Lung (tissue), 12 donors: Measurements from ENCODE around the gene VPS50. TPM values are rescaled to one million over a fixed set of nuclear protein-coding genes. Genes with fewer than 3 reads are reported as not detected.

ENCODE experiments used
- ATAC-seq: fragments of 200-7000 bp; cut with Tn5 transposase; one replicate; pipeline ENCODE4 v1.9.1; 2020; ENCODE audit warnings: moderate number of reproducible peaks; ENCODE audit not compliant: insufficient read depth, low FRiP score
- DNase-seq, 3 donors: peaks; one replicate each; pipeline ENCODE4 v3.0.0-alpha.2; 2013 to 2017
- H3K27ac ChIP-seq, 2 donors: one replicate each; pipeline ENCODE4 v1.5.1; 2013; ENCODE audit warnings: mild to moderate bottlenecking in 2 of 2, moderate library complexity in 2 of 2, control low read depth in 1 of 2, inconsistent platforms in 1 of 2, low read depth in 1 of 2, low read length in 1 of 2
- H3K27me3 ChIP-seq, 3 donors: one replicate each; pipeline ENCODE4 v1.5.1; 2013; ENCODE audit warnings: low read length in 2 of 3; ENCODE audit not compliant: control insufficient read depth in 3 of 3, insufficient read depth in 3 of 3
- H3K36me3 ChIP-seq, 4 donors: one replicate each; pipeline ENCODE4 v1.5.1; 2013; ENCODE audit warnings: low read length in 4 of 4, mild to moderate bottlenecking in 1 of 4, moderate library complexity in 1 of 4; ENCODE audit not compliant: control insufficient read depth in 4 of 4, insufficient read depth in 4 of 4
- H3K4me1 ChIP-seq, 5 donors: one replicate each; pipeline ENCODE4 v1.5.1; 2013; ENCODE audit warnings: low read length in 5 of 5, mild to moderate bottlenecking in 2 of 5, moderate library complexity in 1 of 5; ENCODE audit not compliant: control insufficient read depth in 5 of 5, insufficient read depth in 5 of 5
- H3K4me3 ChIP-seq: one replicate; pipeline ENCODE4 v1.5.1; 2013; ENCODE audit warnings: mild to moderate bottlenecking, control low read depth, moderate library complexity
- H3K9ac ChIP-seq, 2 donors: one replicate each; pipeline ENCODE4 v1.5.1; 2013; ENCODE audit warnings: low read length in 2 of 2, control low read depth in 1 of 2; ENCODE audit not compliant: insufficient read depth in 1 of 2
- H3K9me3 ChIP-seq, 4 donors: one replicate each; pipeline ENCODE4 v1.5.1; 2013; ENCODE audit warnings: low read length in 3 of 4, mild to moderate bottlenecking in 1 of 4, moderate library complexity in 1 of 4; ENCODE audit not compliant: control insufficient read depth in 4 of 4, insufficient read depth in 3 of 4
- WGBS, 2 donors: extraction: QIAGEN DNeasy Blood & Tissue Kit; methylation state at CpG; one replicate each; pipeline ENCODE4 v1.1.7; 2013; 5-methylcytosine and 5-hydroxymethylcytosine counted together
- polyA plus RNA-seq, 2 donors: library from polyadenylated mRNA; stranded (reverse); fragments of 200-250 nt; gene quantifications; one replicate each; pipeline ENCODE4 v1.2.1, GENCODE V29; 2013
- total RNA-seq, 2 donors: library from RNA; depleted of rRNA in 1 of 2; stranded (reverse); fragments of >200 nt in 1 of 2; gene quantifications; one replicate each; pipeline ENCODE4 v1.2.1, GENCODE V29; 2014 to 2021
- TF ChIP-seq, protein P1 (sequence below): IDR thresholded peaks from 2 replicates; pipeline ENCODE4 v1.5.1; 2012; ENCODE audit warnings: mild to moderate bottlenecking; ENCODE audit errors: control extremely low read depth, extremely low read depth
- donor health status: control.
- donor health status: control.
- donor health status: Bipolar disorder and iron deficiency.
- donor health status: healthy.
- donor health status: DM: yes; HTN: yes; CAD: no.

VPS50 gene
- total and polyA plus RNA-seq, 4 donors, result 6.6 to 52.5 (median 13.7) TPM

DNA sequence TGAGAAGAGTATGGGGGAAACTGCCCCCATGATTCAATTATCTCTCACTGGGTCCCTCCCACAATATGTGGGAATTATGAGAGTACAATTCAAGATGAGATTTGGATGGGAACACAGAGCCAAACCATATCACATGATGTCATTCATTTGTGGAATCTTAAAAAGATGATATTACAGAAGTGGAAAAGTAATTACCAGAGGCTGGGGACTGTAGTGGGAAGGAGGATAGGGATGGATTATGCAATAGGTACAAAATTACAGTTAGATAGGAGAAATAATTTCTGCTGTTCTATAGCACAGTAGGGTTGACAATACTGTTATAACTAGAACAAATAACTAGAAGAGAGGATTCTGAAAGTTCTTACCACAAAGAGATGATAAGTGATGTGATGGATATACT is 141.4 kb downstream of the VPS50 start:
- Histone ChIP-seq H3K36me3 (no peaks in the 10 kb centered on the region), H3K27me3 (no peaks in the 10 kb centered on the region), H3K27ac (no peak overlapping the region), H3K9me3 (no peaks in the 10 kb centered on the region), H3K4me1 (no peaks in the 10 kb centered on the region), H3K4me3 (no peak overlapping the region), H3K9ac (no peak overlapping the region)
- TF ChIP-seq, protein P1, sequence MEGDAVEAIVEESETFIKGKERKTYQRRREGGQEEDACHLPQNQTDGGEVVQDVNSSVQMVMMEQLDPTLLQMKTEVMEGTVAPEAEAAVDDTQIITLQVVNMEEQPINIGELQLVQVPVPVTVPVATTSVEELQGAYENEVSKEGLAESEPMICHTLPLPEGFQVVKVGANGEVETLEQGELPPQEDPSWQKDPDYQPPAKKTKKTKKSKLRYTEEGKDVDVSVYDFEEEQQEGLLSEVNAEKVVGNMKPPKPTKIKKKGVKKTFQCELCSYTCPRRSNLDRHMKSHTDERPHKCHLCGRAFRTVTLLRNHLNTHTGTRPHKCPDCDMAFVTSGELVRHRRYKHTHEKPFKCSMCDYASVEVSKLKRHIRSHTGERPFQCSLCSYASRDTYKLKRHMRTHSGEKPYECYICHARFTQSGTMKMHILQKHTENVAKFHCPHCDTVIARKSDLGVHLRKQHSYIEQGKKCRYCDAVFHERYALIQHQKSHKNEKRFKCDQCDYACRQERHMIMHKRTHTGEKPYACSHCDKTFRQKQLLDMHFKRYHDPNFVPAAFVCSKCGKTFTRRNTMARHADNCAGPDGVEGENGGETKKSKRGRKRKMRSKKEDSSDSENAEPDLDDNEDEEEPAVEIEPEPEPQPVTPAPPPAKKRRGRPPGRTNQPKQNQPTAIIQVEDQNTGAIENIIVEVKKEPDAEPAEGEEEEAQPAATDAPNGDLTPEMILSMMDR, result no peak
- no peak for DNase-seq
- no peak for ATAC-seq

DNA sequence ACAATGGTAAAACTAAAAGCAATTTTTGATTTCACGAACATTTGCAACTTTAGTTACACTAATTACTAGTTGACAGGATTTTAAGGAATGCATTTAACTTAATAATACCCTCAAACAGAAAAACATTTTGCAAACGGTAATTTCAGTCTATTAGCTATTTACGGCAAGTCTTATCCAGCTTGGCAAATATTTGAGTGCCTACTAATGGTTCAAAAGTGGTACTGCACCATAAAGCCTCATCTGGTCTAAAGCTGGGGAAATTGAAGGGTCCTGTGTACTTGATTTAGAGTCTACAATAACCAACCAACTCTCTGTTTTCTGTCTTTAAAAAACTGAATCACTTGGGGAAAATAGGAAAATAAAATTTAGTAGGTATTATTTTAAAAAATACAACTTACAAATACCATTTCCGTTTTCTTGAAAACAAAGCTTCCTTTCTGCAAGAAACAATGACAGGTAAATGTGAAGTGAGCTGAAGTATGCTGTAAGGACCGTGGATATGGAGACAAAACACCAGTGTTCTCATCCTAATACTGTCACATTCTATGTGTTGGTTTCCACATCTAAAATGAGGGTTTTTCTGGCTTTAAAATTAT is 142.3 kb downstream of the VPS50 start:
- peak in 2 of 3 donors; percentile 19 to 26 for DNase-seq
- TF ChIP-seq, protein P1, result peak; percentile 31
- Histone ChIP-seq H3K27ac (no peak overlapping the region), H3K4me1 (no peaks in the 10 kb centered on the region), H3K9ac (no peak overlapping the region), H3K36me3 (no peaks in the 10 kb centered on the region), H3K9me3 (no peaks in the 10 kb centered on the region), H3K27me3 (no peaks in the 10 kb centered on the region), H3K4me3 (no peak overlapping the region)
- ATAC-seq, result no peak
- WGBS, 2 donors, result 35 to 40% methylated on average over 5 of the region's 5 CpGs

DNA sequence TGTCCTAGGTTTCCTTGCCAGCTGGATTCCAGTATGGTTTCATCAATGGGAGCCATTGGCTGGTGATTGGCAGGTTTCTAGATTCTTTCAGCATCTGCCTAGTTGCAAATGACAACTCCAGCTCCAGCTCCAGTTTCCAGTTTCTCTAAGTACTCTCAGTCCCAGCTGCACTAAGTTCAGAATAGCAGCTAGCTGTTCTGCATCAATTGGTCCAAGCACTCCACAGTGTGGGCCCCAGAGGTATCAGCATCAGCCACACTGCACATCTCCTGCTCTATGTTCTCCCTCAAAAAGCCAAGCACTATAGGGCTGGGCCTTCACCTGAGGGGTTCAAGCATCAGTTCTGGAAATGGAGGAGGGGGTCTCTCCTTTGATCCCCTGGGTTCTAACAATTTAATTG is 143.4 kb downstream of the VPS50 start:
- Histone ChIP-seq H3K4me3 (no peak overlapping the region), H3K27ac (no peak overlapping the region), H3K27me3 (no peaks in the 10 kb centered on the region), H3K9me3 (no peaks in the 10 kb centered on the region), H3K36me3 (no peaks in the 10 kb centered on the region), H3K4me1 (no peaks in the 10 kb centered on the region), H3K9ac (no peak overlapping the region)
- no peak for DNase-seq
- TF ChIP-seq, protein P1, result no peak
- no peak for ATAC-seq

DNA sequence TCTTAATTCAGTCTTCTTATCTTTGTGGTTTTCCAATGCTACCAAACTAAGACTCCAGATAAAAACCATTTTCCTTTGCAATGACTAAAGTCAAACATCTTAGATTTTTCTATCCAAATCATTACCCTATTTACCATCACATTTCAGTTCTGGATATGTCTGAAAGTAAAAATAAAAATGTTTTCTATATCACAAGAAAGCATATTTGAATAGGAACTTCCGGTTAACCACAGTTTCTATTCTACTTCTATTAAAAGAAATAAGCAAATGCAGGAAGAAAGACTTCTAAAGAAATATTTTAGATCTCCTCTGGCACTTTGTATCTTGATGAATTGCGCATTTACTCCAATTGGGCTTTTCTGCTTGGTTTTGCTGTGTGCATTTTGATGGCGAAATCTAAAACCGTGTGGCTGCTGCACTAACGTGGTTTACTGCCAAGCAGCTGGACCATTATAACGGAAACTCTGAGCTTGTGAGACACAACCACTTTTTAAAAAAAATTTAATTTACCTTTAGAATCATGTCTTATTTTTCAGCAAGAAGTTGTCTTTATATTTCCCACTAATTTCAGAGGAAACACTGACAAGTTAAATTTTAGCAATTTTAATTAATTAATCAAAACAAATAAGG is 146.1 kb downstream of the VPS50 start:
- TF ChIP-seq, protein P1, result no peak
- ATAC-seq (no peak), DNase-seq (no peak)
- H3K9ac ChIP-seq, result no peak overlapping the region
- no peaks in the 10 kb centered on the region for H3K36me3 ChIP-seq
- no peaks in the 10 kb centered on the region for H3K9me3 ChIP-seq
- H3K27me3 ChIP-seq, result no peaks in the 10 kb centered on the region
- no peak overlapping the region for H3K27ac ChIP-seq
- 76 to 79% methylated on average over 6 of the region's 6 CpGs for WGBS, 2 donors
- H3K4me1 ChIP-seq, result no peaks in the 10 kb centered on the region
- H3K4me3 ChIP-seq, result no peak overlapping the region
